WTC11 (cell line): ENCODE results near the gene BCAM. TPM values are rescaled to one million over a fixed set of nuclear protein-coding genes. Genes with fewer than 3 reads are reported as not detected.

Experiments
- ATAC-seq: fragments of 200-7000 bp; cut with Tn5 transposase; 2 replicates; pipeline ENCODE4 v1.10.0; 2021; ENCODE audit warnings: mild to moderate bottlenecking, moderate library complexity
- CTCF ChIA-PET: fragments of 300-600 bp; sonication (Branson Sonifier 250); formaldehyde crosslinking; loops from one replicate; lab custom pipeline; 2021; ENCODE audit warnings: antibody characterized with exemption; lab: Charles Lee
- POLR2A ChIA-PET: fragments of 350-600 bp; sonication (Branson Sonifier 250); formaldehyde crosslinking; loops from one replicate; lab custom pipeline; 2021; ENCODE audit warnings: antibody characterized with exemption; lab: Charles Lee
- DNase-seq: peaks from one replicate; pipeline ENCODE4 v3.0.0; 2021; ENCODE audit warnings: low spot score
- H3K27ac Mint-ChIP-seq: 2 replicates; pipeline ENCODE4 v1.8.0; 2021; ENCODE audit warnings: mixed read lengths
- H3K27me3 Mint-ChIP-seq: 2 replicates; pipeline ENCODE4 v1.8.0; 2021; ENCODE audit warnings: low read depth, mild to moderate bottlenecking, moderate library complexity, mixed read lengths
- H3K36me3 Mint-ChIP-seq: 2 replicates; pipeline ENCODE4 v1.8.0; 2021; ENCODE audit warnings: mixed read lengths
- H3K4me1 Mint-ChIP-seq: 2 replicates; pipeline ENCODE4 v1.8.0; 2022; ENCODE audit warnings: mixed read lengths
- H3K4me3 Mint-ChIP-seq: 2 replicates; pipeline ENCODE4 v1.8.0; 2021; ENCODE audit warnings: mild to moderate bottlenecking, moderate library complexity, mixed read lengths
- H3K9me3 Mint-ChIP-seq: 2 replicates; pipeline ENCODE4 v1.8.0; 2021; ENCODE audit warnings: mixed read lengths
- ATF2 ChIP-seq: sonication (generic); formaldehyde crosslinking; IDR thresholded peaks from 2 replicates; pipeline ENCODE4 v1.8.1; 2022; ENCODE audit warnings: low read depth, missing genetic modification reagents, borderline replicate concordance
- ETV6 ChIP-seq: sonication (generic); formaldehyde crosslinking; IDR thresholded peaks from 2 replicates; pipeline ENCODE4 v1.8.1; 2022; ENCODE audit warnings: mild to moderate bottlenecking, missing genetic modification reagents
- FOXK1 ChIP-seq: sonication (generic); formaldehyde crosslinking; IDR thresholded peaks from 2 replicates; pipeline ENCODE4 v1.8.0; 2022; ENCODE audit warnings: mild to moderate bottlenecking, moderate library complexity, missing genetic modification reagents
- HMGA2 ChIP-seq: fragments of 250-450 bp; sonication (Bioruptor Pico); IDR thresholded peaks from 2 replicates; pipeline ENCODE4 v1.4.0; 2021; ENCODE audit warnings: mild to moderate bottlenecking, moderate library complexity
- KAT7 ChIP-seq: sonication (generic); formaldehyde crosslinking; IDR thresholded peaks from 2 replicates; pipeline ENCODE4 v1.8.1; 2023; ENCODE audit warnings: missing genetic modification reagents, mild to moderate bottlenecking, borderline replicate concordance
- MLX ChIP-seq: sonication (generic); formaldehyde crosslinking; IDR thresholded peaks from 2 replicates; pipeline ENCODE4 v1.8.1; 2023; ENCODE audit warnings: mild to moderate bottlenecking, missing genetic modification reagents, moderate library complexity
- NFATC4 ChIP-seq: fragments of 250-450 bp; sonication (Bioruptor Pico); IDR thresholded peaks from 2 replicates; pipeline ENCODE4 v1.9.0; 2021; ENCODE audit warnings: mild to moderate bottlenecking
- NR1H2 ChIP-seq: sonication (generic); formaldehyde crosslinking; IDR thresholded peaks from 2 replicates; pipeline ENCODE4 v1.9.0; 2021; ENCODE audit warnings: mild to moderate bottlenecking, moderate library complexity, missing genetic modification reagents
- NR2C2 ChIP-seq: sonication (generic); formaldehyde crosslinking; IDR thresholded peaks from 2 replicates; pipeline ENCODE4 v1.8.0; 2022; ENCODE audit warnings: mild to moderate bottlenecking, missing genetic modification reagents
- OVOL2 ChIP-seq: fragments of 250-450 bp; sonication (Bioruptor Pico); IDR thresholded peaks from 2 replicates; pipeline ENCODE4 v1.9.0; 2021; ENCODE audit warnings: mild to moderate bottlenecking, borderline replicate concordance
- PRDM15 ChIP-seq: sonication (generic); formaldehyde crosslinking; IDR thresholded peaks from 2 replicates; pipeline ENCODE4 v1.8.0; 2022; ENCODE audit warnings: missing genetic modification reagents
- SOX15 ChIP-seq: fragments of 250-450 bp; sonication (Bioruptor Pico); IDR thresholded peaks from 2 replicates; pipeline ENCODE4 v1.9.0; 2021; ENCODE audit warnings: mild to moderate bottlenecking
- TP53 ChIP-seq: sonication (generic); formaldehyde crosslinking; IDR thresholded peaks from 2 replicates; pipeline ENCODE4 v1.8.1; 2023; ENCODE audit warnings: mild to moderate bottlenecking, missing genetic modification reagents
- USF1 ChIP-seq: sonication (generic); formaldehyde crosslinking; IDR thresholded peaks from 2 replicates; pipeline ENCODE4 v1.8.0; 2022; ENCODE audit warnings: mild to moderate bottlenecking, missing genetic modification reagents
- ZNF281 ChIP-seq: sonication (generic); formaldehyde crosslinking; IDR thresholded peaks from 2 replicates; pipeline ENCODE4 v1.8.0; 2023; ENCODE audit warnings: mild to moderate bottlenecking, missing genetic modification reagents
- total RNA-seq: library from RNA; stranded (reverse); gene quantifications from 3 replicates; pipeline ENCODE4 v1.2.3, GENCODE V29; 2021
- TF ChIP-seq, protein P1 (sequence below): fragments of 250-450 bp; sonication (Bioruptor Pico); IDR thresholded peaks from 2 replicates; pipeline ENCODE4 v1.9.0; 2021; ENCODE audit warnings: mild to moderate bottlenecking, borderline replicate concordance

BCAM gene
- total RNA-seq, 1 experiment from 2014 or later, result 73.1 TPM

DNA sequence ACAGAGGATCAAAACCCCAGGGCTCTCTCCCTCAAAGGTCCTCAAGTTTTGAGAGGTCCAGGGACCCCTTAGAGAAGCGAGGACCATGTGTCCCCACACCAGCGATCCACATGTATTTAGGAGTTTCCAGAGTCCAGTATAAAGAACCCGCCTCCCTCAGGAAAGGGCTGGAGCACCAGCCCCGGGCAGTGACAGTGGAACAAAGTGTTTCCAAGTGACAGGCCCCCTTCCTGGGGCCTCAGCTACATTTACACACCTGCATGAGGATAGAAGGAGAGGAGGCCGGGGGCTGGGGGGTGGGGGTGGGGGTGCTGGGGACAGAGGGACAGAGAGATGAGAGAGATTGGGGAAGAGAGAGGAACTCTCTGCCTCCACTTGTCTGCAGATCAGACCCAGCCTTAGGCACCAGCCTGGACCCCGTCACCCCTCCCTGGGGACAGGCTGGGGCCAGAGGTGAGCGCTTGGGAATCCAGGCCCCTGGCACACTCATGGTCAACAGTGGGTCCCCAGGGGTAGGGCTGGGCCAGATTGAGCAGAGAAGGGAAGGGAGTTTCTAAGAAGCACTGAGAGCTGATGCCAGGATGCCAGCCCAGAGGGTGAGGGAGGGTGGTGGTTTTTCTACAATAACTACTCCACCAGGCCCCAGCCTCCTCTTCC lies 802 bp downstream of the BCAM start:
- ChIA-PET POLR2A (interaction anchor here (0.6 to 1.6 kb wide), 4 partner anchors 33 to 96 kb away, joined by 3 to 10 read pairs (median 5); partner anchors contain the start of genes APOE and NECTIN2), CTCF (interaction anchor here (1.0 to 5.0 kb wide), 8 partner anchors 10 to 86 kb away, joined by 3 to 74 read pairs (median 13); partner anchors contain the start of gene NECTIN2)
- Mint-ChIP-seq H3K36me3 (peaks cover 16% of the 10 kb centered on the region), H3K9me3 (no peaks in the 10 kb centered on the region), H3K4me3 (peak overlapping the region; percentile 75), H3K4me1 (peaks cover 42% of the 10 kb centered on the region), H3K27me3 (peaks cover 77% of the 10 kb centered on the region), H3K27ac (no peak overlapping the region)
- ATAC-seq, result no peak
- no peak for TF ChIP-seq FOXK1
- TF ChIP-seq SOX15 (CRISPR knock-in tag), result no peak
- no peak for TF ChIP-seq TP53 (CRISPR knock-in tag)
- no peak for TF ChIP-seq ATF2
- no peak for TF ChIP-seq HMGA2
- no peak for TF ChIP-seq KAT7 (CRISPR knock-in tag)
- TF ChIP-seq NR2C2 (CRISPR knock-in tag), result no peak
- no peak for TF ChIP-seq NFATC4 (CRISPR knock-in tag)
- TF ChIP-seq USF1 (CRISPR knock-in tag), result no peak
- no peak for TF ChIP-seq MLX (CRISPR knock-in tag)
- TF ChIP-seq PRDM15 (CRISPR knock-in tag), result no peak
- no peak for TF ChIP-seq ETV6
- no peak for TF ChIP-seq ZNF281 (CRISPR knock-in tag)
- TF ChIP-seq OVOL2 (CRISPR knock-in tag), result no peak
- no peak for TF ChIP-seq NR1H2
- TF ChIP-seq, protein P1, sequence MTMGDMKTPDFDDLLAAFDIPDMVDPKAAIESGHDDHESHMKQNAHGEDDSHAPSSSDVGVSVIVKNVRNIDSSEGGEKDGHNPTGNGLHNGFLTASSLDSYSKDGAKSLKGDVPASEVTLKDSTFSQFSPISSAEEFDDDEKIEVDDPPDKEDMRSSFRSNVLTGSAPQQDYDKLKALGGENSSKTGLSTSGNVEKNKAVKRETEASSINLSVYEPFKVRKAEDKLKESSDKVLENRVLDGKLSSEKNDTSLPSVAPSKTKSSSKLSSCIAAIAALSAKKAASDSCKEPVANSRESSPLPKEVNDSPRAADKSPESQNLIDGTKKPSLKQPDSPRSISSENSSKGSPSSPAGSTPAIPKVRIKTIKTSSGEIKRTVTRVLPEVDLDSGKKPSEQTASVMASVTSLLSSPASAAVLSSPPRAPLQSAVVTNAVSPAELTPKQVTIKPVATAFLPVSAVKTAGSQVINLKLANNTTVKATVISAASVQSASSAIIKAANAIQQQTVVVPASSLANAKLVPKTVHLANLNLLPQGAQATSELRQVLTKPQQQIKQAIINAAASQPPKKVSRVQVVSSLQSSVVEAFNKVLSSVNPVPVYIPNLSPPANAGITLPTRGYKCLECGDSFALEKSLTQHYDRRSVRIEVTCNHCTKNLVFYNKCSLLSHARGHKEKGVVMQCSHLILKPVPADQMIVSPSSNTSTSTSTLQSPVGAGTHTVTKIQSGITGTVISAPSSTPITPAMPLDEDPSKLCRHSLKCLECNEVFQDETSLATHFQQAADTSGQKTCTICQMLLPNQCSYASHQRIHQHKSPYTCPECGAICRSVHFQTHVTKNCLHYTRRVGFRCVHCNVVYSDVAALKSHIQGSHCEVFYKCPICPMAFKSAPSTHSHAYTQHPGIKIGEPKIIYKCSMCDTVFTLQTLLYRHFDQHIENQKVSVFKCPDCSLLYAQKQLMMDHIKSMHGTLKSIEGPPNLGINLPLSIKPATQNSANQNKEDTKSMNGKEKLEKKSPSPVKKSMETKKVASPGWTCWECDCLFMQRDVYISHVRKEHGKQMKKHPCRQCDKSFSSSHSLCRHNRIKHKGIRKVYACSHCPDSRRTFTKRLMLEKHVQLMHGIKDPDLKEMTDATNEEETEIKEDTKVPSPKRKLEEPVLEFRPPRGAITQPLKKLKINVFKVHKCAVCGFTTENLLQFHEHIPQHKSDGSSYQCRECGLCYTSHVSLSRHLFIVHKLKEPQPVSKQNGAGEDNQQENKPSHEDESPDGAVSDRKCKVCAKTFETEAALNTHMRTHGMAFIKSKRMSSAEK (CRISPR knock-in tag), result no peak
- no peak for DNase-seq
